Measurements from ENCODE around the gene PALS2.

Gene PALS2

DNA sequence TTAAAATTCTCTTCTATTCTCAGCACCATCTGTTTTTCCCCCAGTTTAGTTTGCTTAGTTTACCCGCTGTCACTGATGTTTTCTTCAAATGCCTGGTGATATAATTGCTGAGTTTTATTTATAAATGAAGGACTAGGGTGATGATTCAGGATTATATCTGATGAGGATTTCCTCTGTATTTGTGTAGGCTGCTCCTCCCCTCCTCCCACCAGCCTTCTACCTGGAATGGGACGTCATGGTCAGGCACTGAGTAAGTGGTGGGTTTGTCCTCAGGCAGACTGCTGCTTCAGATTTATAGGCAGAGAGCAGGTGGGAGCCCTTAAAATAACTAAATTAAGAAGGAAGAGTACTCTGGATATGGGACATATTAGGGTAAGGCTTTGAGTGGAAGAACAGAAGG lies 35.8 kb downstream of the PALS2 start:
- H3K4me3 ChIP-seq (ENCODE audit: low read depth, low read length): no peak overlapping the region
- H3K4me1 ChIP-seq: no peaks in the 10 kb centered on the region
- H3K36me3 ChIP-seq: no peaks in the 10 kb centered on the region
- TF ChIP-seq, protein P1, sequence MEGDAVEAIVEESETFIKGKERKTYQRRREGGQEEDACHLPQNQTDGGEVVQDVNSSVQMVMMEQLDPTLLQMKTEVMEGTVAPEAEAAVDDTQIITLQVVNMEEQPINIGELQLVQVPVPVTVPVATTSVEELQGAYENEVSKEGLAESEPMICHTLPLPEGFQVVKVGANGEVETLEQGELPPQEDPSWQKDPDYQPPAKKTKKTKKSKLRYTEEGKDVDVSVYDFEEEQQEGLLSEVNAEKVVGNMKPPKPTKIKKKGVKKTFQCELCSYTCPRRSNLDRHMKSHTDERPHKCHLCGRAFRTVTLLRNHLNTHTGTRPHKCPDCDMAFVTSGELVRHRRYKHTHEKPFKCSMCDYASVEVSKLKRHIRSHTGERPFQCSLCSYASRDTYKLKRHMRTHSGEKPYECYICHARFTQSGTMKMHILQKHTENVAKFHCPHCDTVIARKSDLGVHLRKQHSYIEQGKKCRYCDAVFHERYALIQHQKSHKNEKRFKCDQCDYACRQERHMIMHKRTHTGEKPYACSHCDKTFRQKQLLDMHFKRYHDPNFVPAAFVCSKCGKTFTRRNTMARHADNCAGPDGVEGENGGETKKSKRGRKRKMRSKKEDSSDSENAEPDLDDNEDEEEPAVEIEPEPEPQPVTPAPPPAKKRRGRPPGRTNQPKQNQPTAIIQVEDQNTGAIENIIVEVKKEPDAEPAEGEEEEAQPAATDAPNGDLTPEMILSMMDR (IDR thresholded peaks at IDR 0.05; ENCODE audit: low read depth, low read length): no peak
- no peaks in the 10 kb centered on the region for H3K9me3 ChIP-seq
- H3K27me3 ChIP-seq: no peaks in the 10 kb centered on the region
- no peak for DNase-seq

GRCh38 chr7:24609570-24609969 lies 36.3 kb downstream of the PALS2 start:
- Histone ChIP-seq H3K4me3 (ENCODE audit: low read depth, low read length) (no peak overlapping the region), H3K9me3 (no peaks in the 10 kb centered on the region), H3K4me1 (no peaks in the 10 kb centered on the region), H3K27me3 (no peaks in the 10 kb centered on the region), H3K36me3 (no peaks in the 10 kb centered on the region)
- TF ChIP-seq, protein P1 (IDR thresholded peaks at IDR 0.05; ENCODE audit: low read depth, low read length): no peak
- no peak for DNase-seq

- H3K4me3 ChIP-seq (ENCODE audit: low read depth, low read length): no peak overlapping the region
- H3K4me1 ChIP-seq: no peaks in the 10 kb centered on the region
- no peaks in the 10 kb centered on the region for H3K9me3 ChIP-seq
- H3K36me3 ChIP-seq: no peaks in the 10 kb centered on the region
- TF ChIP-seq, protein P1 (IDR thresholded peaks at IDR 0.05; ENCODE audit: low read depth, low read length): no peak
- no peaks in the 10 kb centered on the region for H3K27me3 ChIP-seq
- DNase-seq: no peak
Measured at GRCh38 chr7:24611130-24611529, 37.9 kb downstream of the PALS2 start.

DNA sequence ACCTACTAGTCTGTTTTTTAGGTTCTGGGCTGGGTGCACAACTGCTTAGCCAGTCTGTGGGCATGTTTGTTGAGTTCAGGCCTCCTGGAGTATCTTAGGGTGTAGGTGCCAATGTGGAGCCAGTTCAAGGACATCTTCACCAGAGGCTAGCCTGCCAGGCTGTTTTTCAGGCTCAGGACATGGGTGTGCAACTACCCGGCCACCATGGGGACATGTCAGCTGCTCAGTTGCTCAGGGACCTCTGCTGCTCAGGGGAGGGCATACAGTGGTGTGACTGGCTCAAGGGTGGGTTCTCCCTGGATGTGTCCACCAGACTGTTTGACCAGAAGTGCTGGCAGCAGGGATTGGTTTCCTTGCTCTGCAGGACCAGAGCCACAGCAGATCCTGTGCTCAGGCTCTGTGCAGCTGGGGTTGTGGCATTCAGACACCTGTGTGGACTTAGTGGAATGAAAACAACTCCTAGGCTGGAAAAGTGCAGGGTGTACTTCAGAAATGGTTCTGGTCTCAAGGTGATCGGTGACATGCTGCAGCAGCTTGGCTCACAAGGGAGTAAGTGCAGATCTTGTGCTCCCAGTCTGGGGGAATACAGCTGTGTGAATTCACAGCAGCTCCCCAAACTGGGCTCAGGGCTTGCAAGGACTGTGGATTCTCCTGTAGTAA lies 44.8 kb downstream of the PALS2 start:
- TF ChIP-seq, protein P1 (IDR thresholded peaks at IDR 0.05; ENCODE audit: low read depth, low read length): no peak
- Histone ChIP-seq H3K4me1 (no peaks in the 10 kb centered on the region), H3K27me3 (no peaks in the 10 kb centered on the region), H3K9me3 (0 out of 2 replicates have a peak, but pooled peaks cover 2% of the 10 kb centered on the region), H3K36me3 (no peaks in the 10 kb centered on the region), H3K4me3 (ENCODE audit: low read depth, low read length) (no peak overlapping the region)
- DNase-seq: no peak

DNA sequence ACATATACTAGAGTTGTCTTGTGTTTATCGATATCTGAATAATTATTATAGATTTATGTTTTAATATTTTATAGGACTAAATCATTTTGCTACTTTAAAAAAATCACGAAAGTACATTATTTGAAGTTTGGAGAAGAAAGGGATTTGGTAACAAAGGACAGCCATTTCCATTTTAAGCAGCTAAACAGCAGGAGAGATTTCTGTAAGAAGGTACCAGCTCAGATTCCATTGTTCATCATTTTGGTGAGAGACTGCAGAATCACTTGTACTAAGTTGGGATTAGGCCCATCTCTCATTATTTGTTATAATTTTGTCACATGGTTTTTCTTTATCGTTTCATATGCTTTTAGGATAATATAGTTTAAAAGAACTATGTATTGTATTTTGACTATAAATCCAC lies 46.7 kb downstream of the PALS2 start:
- TF ChIP-seq, protein P1 (IDR thresholded peaks at IDR 0.05; ENCODE audit: low read depth, low read length): no peak
- Histone ChIP-seq H3K36me3 (no peaks in the 10 kb centered on the region), H3K9me3 (0 out of 2 replicates have a peak, but pooled peaks cover 2% of the 10 kb centered on the region), H3K27me3 (no peaks in the 10 kb centered on the region), H3K4me3 (ENCODE audit: low read depth, low read length) (no peak overlapping the region), H3K4me1 (no peaks in the 10 kb centered on the region)
- no peak for DNase-seq

DNA sequence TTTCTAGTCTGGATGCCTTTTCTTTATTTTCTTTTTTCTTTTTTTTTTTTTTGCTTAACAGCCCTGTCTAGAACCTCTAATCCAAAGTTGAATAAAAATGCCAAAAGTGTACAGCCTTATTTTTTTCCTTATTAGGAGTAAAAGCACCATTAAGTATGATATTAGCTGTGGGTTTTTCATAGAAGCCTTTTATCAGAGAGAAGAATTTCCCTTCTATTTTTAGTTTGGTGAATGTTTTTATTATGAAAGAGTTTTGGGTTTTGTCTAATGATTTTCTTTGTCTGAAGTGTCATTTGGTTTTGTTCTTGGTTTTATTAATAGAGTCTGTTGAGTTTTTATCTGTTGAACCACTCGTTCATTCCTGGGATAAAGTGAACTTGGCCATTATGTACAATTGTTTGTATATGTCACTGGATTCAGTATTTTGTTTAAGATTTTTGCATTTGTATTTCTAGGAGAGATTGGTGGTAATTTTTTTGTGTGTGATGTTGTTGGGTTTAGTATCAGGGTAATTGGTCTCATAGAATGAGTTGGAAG lies 49.5 kb downstream of the PALS2 start:
- H3K9me3 ChIP-seq: no peaks in the 10 kb centered on the region
- H3K36me3 ChIP-seq: no peaks in the 10 kb centered on the region
- DNase-seq: no peak
- no peak overlapping the region for H3K4me3 ChIP-seq (ENCODE audit: low read depth, low read length)
- no peaks in the 10 kb centered on the region for H3K4me1 ChIP-seq
- TF ChIP-seq, protein P1 (IDR thresholded peaks at IDR 0.05; ENCODE audit: low read depth, low read length): no peak
- no peaks in the 10 kb centered on the region for H3K27me3 ChIP-seq
